MM.1S (cell line): ENCODE data around the gene PAPSS1.

Source experiments
- DNase-seq: peaks from one replicate; pipeline ENCODE4 v3.0.0-alpha.2; 2015
- H2AFZ ChIP-seq: fragments of 300-600 bp; sonication (generic); 2 replicates; pipeline ENCODE4 v1.6.0; 2016; ENCODE audit warnings: antibody characterized with exemption, low read length
- H3F3A ChIP-seq: fragments of 300-600 bp; sonication (generic); 2 replicates; pipeline ENCODE4 v1.6.1; 2016; ENCODE audit warnings: mild to moderate bottlenecking, antibody characterized with exemption, low read length, moderate library complexity, mixed read lengths; ENCODE audit not compliant: insufficient read depth
- H3K27ac ChIP-seq: fragments of 300-600 bp; sonication (generic); 2 replicates; pipeline ENCODE4 v1.5.1; 2016; ENCODE audit warnings: mild to moderate bottlenecking, low read length
- H3K27me3 ChIP-seq: fragments of 300-600 bp; sonication (generic); replicated peaks from 2 replicates; pipeline ENCODE4 v1.6.0; 2016; ENCODE audit warnings: low read length; ENCODE audit not compliant: insufficient read depth
- H3K36me3 ChIP-seq: fragments of 300-600 bp; sonication (generic); replicated peaks from 2 replicates; pipeline ENCODE4 v1.6.1; 2016; ENCODE audit warnings: mild to moderate bottlenecking, low read length, mixed read lengths; ENCODE audit not compliant: insufficient read depth
- H3K4me1 ChIP-seq: fragments of 300-600 bp; sonication (generic); 2 replicates; pipeline ENCODE4 v1.6.1; 2016; ENCODE audit warnings: low read length, mixed read lengths
- H3K4me2 ChIP-seq: fragments of 300-600 bp; sonication (generic); 2 replicates; pipeline ENCODE4 v1.6.0; 2016; ENCODE audit warnings: low read depth, low read length
- H3K4me3 ChIP-seq: fragments of 300-600 bp; sonication (generic); 2 replicates; pipeline ENCODE4 v1.5.1; 2016; ENCODE audit warnings: low read length, mixed read lengths
- H3K79me2 ChIP-seq: fragments of 300-600 bp; sonication (generic); 2 replicates; pipeline ENCODE4 v1.6.1; 2016; ENCODE audit warnings: mixed run types, low read length, mixed read lengths
- H3K9ac ChIP-seq: fragments of 300-600 bp; sonication (generic); 2 replicates; pipeline ENCODE4 v1.6.1; 2016; ENCODE audit warnings: low read length, mixed read lengths
- H3K9me2 ChIP-seq: fragments of 300-600 bp; sonication (generic); replicated peaks from 2 replicates; pipeline ENCODE4 v1.6.1; 2016; ENCODE audit warnings: mild to moderate bottlenecking, low read length, mixed read lengths; ENCODE audit not compliant: insufficient read depth
- H3K9me3 ChIP-seq: fragments of 300-600 bp; sonication (generic); replicated peaks from 2 replicates; pipeline ENCODE4 v1.6.1; 2016; ENCODE audit warnings: mild to moderate bottlenecking, low read length, mixed read lengths; ENCODE audit not compliant: insufficient read depth
- H4K20me1 ChIP-seq: fragments of 300-600 bp; sonication (generic); 2 replicates; pipeline ENCODE4 v1.6.1; 2016; ENCODE audit warnings: mild to moderate bottlenecking, low read length, moderate library complexity, mixed read lengths; ENCODE audit not compliant: insufficient read depth
- EZH2 ChIP-seq: fragments of 300-600 bp; sonication (generic); optimal IDR thresholded peaks from 2 replicates; pipeline ENCODE3; 2017; ENCODE audit warnings: low read depth, mild to moderate bottlenecking, antibody characterized with exemption, low read length, mixed read lengths
- EZH2phosphoT487 ChIP-seq: fragments of 300-600 bp; sonication (generic); IDR thresholded peaks from 2 replicates; pipeline ENCODE4 v1.6.1; 2018; ENCODE audit warnings: antibody characterized with exemption, low read length
- TF ChIP-seq, protein P1 (sequence below): fragments of 300-600 bp; sonication (generic); IDR thresholded peaks from 2 replicates; pipeline ENCODE4 v1.5.1; 2016; ENCODE audit warnings: antibody characterized with exemption, low read length, mixed read lengths

PAPSS1 gene

GRCh38 chr4:107645604-107646003 lies 74.4 kb downstream of the PAPSS1 start:
- Histone ChIP-seq H3K4me3 (no peak overlapping the region), H2AFZ (no peak overlapping the region), H3K79me2 (no peaks in the 10 kb centered on the region), H3K27me3 (no peaks in the 10 kb centered on the region), H4K20me1 (no peaks in the 10 kb centered on the region), H3K4me2 (no peak overlapping the region), H3K36me3 (0 out of 2 replicates have a peak, but pooled peaks cover 4% of the 10 kb centered on the region), H3K27ac (no peak overlapping the region), H3K4me1 (no peaks in the 10 kb centered on the region), H3K9me3 (no peaks in the 10 kb centered on the region), H3K9me2 (no peaks in the 10 kb centered on the region), H3K9ac (no peak overlapping the region), H3F3A (no peaks in the 10 kb centered on the region)
- TF ChIP-seq EZH2phosphoT487 (no peak), EZH2 (no peak)
- TF ChIP-seq, protein P1, sequence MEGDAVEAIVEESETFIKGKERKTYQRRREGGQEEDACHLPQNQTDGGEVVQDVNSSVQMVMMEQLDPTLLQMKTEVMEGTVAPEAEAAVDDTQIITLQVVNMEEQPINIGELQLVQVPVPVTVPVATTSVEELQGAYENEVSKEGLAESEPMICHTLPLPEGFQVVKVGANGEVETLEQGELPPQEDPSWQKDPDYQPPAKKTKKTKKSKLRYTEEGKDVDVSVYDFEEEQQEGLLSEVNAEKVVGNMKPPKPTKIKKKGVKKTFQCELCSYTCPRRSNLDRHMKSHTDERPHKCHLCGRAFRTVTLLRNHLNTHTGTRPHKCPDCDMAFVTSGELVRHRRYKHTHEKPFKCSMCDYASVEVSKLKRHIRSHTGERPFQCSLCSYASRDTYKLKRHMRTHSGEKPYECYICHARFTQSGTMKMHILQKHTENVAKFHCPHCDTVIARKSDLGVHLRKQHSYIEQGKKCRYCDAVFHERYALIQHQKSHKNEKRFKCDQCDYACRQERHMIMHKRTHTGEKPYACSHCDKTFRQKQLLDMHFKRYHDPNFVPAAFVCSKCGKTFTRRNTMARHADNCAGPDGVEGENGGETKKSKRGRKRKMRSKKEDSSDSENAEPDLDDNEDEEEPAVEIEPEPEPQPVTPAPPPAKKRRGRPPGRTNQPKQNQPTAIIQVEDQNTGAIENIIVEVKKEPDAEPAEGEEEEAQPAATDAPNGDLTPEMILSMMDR = no peak
- no peak for DNase-seq

DNA sequence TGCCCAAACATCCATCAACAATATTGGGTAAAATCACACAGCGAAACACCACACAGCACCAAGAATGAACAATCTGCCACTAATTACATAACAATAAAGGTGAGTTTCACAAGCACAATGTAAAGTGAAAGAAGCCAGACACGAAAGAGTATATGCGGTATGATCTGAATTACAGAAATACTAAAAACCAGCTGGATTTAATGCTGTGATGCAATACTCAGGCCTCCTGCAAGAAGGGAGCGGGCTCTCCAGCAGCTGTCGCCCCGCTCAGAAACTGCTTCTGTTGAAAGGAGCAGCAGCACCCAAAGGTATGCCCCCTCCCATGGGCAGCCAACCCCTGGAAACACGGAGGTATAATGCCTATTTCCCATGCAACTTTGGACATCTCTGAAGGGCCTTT lies 77.0 kb downstream of the PAPSS1 start:
- no peaks in the 10 kb centered on the region for H3K4me1 ChIP-seq
- no peak overlapping the region for H3K27ac ChIP-seq
- H4K20me1 ChIP-seq = no peaks in the 10 kb centered on the region
- no peaks in the 10 kb centered on the region for H3K27me3 ChIP-seq
- TF ChIP-seq EZH2phosphoT487 = no peak
- no peak for TF ChIP-seq EZH2
- TF ChIP-seq, protein P1 = no peak
- no peaks in the 10 kb centered on the region for H3K9me2 ChIP-seq
- DNase-seq = no peak
- H3K79me2 ChIP-seq = no peaks in the 10 kb centered on the region
- no peak overlapping the region for H3K4me3 ChIP-seq
- no peak overlapping the region for H3K4me2 ChIP-seq
- no peak overlapping the region for H2AFZ ChIP-seq
- no peaks in the 10 kb centered on the region for H3F3A ChIP-seq
- H3K9ac ChIP-seq = no peak overlapping the region
- H3K36me3 ChIP-seq = 0 out of 2 replicates have a peak, but pooled peaks cover 4% of the 10 kb centered on the region
- no peaks in the 10 kb centered on the region for H3K9me3 ChIP-seq

- Histone ChIP-seq H3F3A (no peaks in the 10 kb centered on the region), H3K27me3 (no peaks in the 10 kb centered on the region), H3K4me1 (no peaks in the 10 kb centered on the region), H2AFZ (no peak overlapping the region), H3K79me2 (no peaks in the 10 kb centered on the region), H4K20me1 (no peaks in the 10 kb centered on the region), H3K4me3 (no peak overlapping the region), H3K9me2 (no peaks in the 10 kb centered on the region), H3K9me3 (no peaks in the 10 kb centered on the region), H3K4me2 (no peak overlapping the region), H3K27ac (no peak overlapping the region), H3K9ac (no peak overlapping the region), H3K36me3 (0 out of 2 replicates have a peak, but pooled peaks cover 4% of the 10 kb centered on the region)
- no peak for TF ChIP-seq EZH2
- no peak for DNase-seq
Observed at GRCh38 chr4:107640878-107641277, 79.2 kb downstream of the PAPSS1 start.

- Histone ChIP-seq H3K4me1 (no peaks in the 10 kb centered on the region), H3K27ac (no peak overlapping the region), H2AFZ (no peak overlapping the region), H3K9me2 (no peaks in the 10 kb centered on the region), H3K4me2 (no peak overlapping the region), H3K79me2 (no peaks in the 10 kb centered on the region), H3K36me3 (peaks cover 4% of the 10 kb centered on the region; the same call in 1 of the 2 replicates), H3K27me3 (no peaks in the 10 kb centered on the region), H3K4me3 (no peak overlapping the region), H3F3A (no peaks in the 10 kb centered on the region), H3K9ac (no peak overlapping the region), H3K9me3 (no peaks in the 10 kb centered on the region), H4K20me1 (no peaks in the 10 kb centered on the region)
- DNase-seq = no peak
- TF ChIP-seq EZH2 = no peak
- TF ChIP-seq, protein P1 = no peak
- TF ChIP-seq EZH2phosphoT487 = no peak
Observed at GRCh38 chr4:107640197-107640596, 79.8 kb downstream of the PAPSS1 start.
